Stimulated activated CD4-positive, alpha-beta T cell treated with anti-CD3 and anti-CD28 coated beads, Interleukin-15, amount 100 ng/mL, for 1 hour (primary cell): ENCODE results near the gene MMS22L.

Experiments
- DNase-seq, 2 donors: peaks; one replicate each; pipeline ENCODE4 v3.0.0-alpha.2; 2020; ENCODE audit warnings: low read depth in 1 of 2, low spot score in 1 of 2

The MMS22L gene

DNA sequence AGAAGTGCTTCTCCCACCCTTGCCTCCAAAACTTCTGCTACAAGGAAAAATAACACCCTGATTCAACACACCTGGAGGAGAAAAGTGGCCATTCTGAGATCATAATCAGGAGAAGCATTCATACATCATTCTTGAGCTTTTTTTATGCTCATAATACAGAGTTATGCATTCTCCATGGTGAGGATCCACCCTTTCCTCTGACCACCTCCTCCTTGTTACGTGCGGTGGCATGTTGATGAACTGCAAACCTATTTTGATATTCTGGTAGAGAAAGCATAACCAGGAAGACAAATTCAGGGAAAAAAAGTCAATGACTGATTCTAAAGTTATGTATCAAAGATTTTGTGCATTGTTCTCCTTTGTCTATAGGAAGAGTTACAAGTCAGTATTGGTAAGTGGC is 188.6 kb downstream of the MMS22L start:
- DNase-seq = no peak

DNA sequence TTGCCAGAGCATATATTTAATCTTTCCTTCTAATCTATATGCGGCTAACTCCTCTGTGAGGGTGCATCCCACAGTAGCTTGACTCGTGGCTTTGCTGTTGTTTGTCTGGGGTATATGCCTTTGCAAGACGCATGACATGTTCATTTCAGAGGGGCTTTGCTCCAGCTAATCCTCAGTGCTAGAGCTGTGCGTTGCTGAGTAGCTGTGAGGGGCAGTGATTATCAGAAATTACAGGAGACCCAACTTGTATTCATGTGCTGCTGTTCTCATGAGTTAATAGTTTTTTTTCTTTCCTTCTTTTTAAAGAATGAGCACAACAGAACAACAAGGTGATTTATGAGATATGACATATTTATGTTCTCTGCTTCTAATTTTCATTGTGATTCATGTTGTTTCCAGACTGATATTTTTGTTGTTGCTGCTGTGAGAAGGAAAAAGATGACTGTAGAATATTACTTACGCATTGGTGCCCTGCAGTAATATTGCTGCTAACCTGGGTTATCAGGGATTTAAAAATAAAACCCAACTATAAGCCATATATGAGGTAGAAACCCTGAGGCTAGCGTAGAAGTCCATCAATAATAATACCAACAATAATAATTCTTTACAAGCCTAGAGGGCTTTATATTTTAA is 190.2 kb downstream of the MMS22L start:
- no peak for DNase-seq
